ENCODE results near the gene TBC1D22A. TPM values are rescaled to one million over a fixed set of nuclear protein-coding genes. Genes with fewer than 3 reads are reported as not detected.

The TBC1D22A gene
- total RNA-seq, 2 donors from 2014 or later = 21.5 to 23.1 TPM

- no peak for DNase-seq
- Histone ChIP-seq H3K27me3 (no peaks in the 10 kb centered on the region), H3K36me3 (replicated peaks in 1 of 2; ENCODE audit: insufficient read depth in 1 of 2, low read depth in 2 of 2) (no peaks in the 10 kb centered on the region), H3K27ac (no peak overlapping the region), H3K9me3 (no peaks in the 10 kb centered on the region), H3K4me1 (peaks cover 31% of the 10 kb centered on the region), H3K4me3 (no peak overlapping the region)
- TF ChIP-seq, protein P1, sequence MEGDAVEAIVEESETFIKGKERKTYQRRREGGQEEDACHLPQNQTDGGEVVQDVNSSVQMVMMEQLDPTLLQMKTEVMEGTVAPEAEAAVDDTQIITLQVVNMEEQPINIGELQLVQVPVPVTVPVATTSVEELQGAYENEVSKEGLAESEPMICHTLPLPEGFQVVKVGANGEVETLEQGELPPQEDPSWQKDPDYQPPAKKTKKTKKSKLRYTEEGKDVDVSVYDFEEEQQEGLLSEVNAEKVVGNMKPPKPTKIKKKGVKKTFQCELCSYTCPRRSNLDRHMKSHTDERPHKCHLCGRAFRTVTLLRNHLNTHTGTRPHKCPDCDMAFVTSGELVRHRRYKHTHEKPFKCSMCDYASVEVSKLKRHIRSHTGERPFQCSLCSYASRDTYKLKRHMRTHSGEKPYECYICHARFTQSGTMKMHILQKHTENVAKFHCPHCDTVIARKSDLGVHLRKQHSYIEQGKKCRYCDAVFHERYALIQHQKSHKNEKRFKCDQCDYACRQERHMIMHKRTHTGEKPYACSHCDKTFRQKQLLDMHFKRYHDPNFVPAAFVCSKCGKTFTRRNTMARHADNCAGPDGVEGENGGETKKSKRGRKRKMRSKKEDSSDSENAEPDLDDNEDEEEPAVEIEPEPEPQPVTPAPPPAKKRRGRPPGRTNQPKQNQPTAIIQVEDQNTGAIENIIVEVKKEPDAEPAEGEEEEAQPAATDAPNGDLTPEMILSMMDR (IDR thresholded peaks at IDR 0.05) = no peak
- TF ChIP-seq POLR2A (IDR thresholded peaks at IDR 0.05) = no peak
- ATAC-seq = no peak
- intact Hi-C loops (cut with DNase I) = no loop called here
- 86 to 90% methylated on average over 13 to 19 of the region's 20 CpGs for WGBS, 2 donors
Measured at GRCh38 chr22:46974077-46974476, 211.6 kb downstream of the TBC1D22A start.

DNA sequence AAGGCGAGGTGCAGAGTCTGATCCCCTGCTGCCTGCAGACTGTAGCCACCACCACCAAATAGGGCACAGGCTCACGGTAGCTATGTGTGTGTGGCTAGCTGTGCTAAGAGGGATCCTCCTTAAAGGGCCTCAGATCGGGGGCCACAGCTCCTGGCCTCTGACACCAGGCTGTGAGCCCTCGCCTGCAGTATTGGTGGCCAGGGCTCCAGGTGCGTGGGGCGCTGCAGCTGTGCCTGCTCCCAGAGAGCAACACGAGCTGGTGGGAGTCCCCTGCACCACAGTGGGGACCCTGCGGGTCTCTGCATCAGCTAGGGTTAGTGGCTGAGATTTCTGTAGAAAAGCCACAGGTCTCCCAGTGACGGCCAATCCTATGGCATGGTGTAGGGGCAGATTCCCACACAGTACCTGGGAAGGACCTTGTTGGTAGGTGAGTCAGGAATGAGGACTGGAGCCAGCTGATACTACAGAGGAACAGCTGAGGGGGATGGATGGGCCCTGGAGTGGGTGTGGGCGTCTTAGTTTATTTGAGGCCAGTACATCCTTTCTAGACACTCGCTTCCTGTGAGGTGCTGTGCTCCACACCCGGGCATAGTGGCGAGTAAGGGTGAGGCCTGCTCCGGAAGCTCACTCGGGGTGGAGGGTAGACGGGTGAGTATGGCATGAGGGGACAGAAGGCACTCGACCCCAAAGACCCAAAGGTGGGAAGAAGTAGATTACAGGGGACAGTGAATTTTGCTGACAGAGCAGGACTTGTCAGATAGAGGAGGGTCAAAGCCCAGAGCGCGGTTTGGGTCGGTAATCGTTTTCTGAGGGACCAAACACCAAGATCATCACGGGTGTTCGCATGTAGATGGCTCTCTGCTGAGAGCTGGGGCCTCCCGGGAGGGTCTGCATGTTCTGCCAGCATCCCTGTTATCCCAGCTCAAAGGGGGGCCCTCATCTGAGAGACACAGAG, 212.5 kb downstream of the TBC1D22A start:
- no peak for TF ChIP-seq POLR2A (IDR thresholded peaks at IDR 0.05)
- TF ChIP-seq, protein P1 (IDR thresholded peaks at IDR 0.05) = no peak
- H3K4me3 ChIP-seq = no peak overlapping the region
- no peak for ATAC-seq
- H3K36me3 ChIP-seq (replicated peaks in 1 of 2; ENCODE audit: insufficient read depth in 1 of 2, low read depth in 2 of 2) = no peaks in the 10 kb centered on the region
- H3K9me3 ChIP-seq = no peaks in the 10 kb centered on the region
- whole genome bisulfite sequencing, 2 donors = 94 to 95% methylated on average over 20 to 23 of the region's 24 CpGs
- no peak for DNase-seq
- H3K4me1 ChIP-seq = peaks cover 25% of the 10 kb centered on the region
- H3K27me3 ChIP-seq = no peaks in the 10 kb centered on the region
- H3K27ac ChIP-seq = no peak overlapping the region
- intact Hi-C loops (cut with DNase I) = no loop called here

GRCh38 chr22:46976143-46976542, 213.7 kb downstream of the TBC1D22A start:
- no peaks in the 10 kb centered on the region for H3K9me3 ChIP-seq
- H3K27me3 ChIP-seq = no peaks in the 10 kb centered on the region
- TF ChIP-seq, protein P1 (IDR thresholded peaks at IDR 0.05) = no peak
- TF ChIP-seq POLR2A (IDR thresholded peaks at IDR 0.05) = no peak
- DNase-seq (no peak), ATAC-seq (no peak)
- 93 to 94% methylated on average over 13 of the region's 13 CpGs for WGBS, 2 donors
- no peaks in the 10 kb centered on the region for H3K36me3 ChIP-seq (replicated peaks in 1 of 2; ENCODE audit: insufficient read depth in 1 of 2, low read depth in 2 of 2)
- peaks cover 12% of the 10 kb centered on the region for H3K4me1 ChIP-seq
- intact Hi-C loops (cut with DNase I) = no loop called here
- H3K27ac ChIP-seq = no peak overlapping the region
- no peak overlapping the region for H3K4me3 ChIP-seq

DNA sequence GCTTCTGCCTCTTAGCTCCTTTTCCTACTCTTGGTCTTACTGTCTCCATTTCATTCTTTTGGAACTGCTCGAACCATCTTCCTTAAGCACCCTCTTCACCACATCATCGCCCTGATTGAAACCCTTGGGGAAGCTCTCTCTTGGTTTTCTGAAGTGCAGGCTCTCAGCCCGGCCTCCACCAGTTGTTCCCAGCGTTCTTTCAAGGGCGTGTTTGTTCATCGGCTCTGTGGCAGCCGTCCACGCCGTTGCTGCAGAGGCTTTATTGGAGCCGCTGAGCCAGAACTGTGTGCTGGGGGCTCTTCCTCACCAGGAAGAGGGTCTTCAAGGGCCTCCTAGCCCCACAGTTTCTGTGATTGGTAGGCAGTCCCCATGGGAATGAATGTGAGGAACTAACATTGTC, 214.1 kb downstream of the TBC1D22A start:
- intact Hi-C loops (cut with DNase I) = no loop called here
- WGBS, 2 donors = 90 to 97% methylated on average over 10 of the region's 10 CpGs
- no peak for TF ChIP-seq POLR2A (IDR thresholded peaks at IDR 0.05)
- TF ChIP-seq, protein P1 (IDR thresholded peaks at IDR 0.05) = no peak
- Histone ChIP-seq H3K9me3 (no peaks in the 10 kb centered on the region), H3K4me3 (no peak overlapping the region), H3K27ac (no peak overlapping the region), H3K36me3 (replicated peaks in 1 of 2; ENCODE audit: insufficient read depth in 1 of 2, low read depth in 2 of 2) (no peaks in the 10 kb centered on the region), H3K27me3 (no peaks in the 10 kb centered on the region), H3K4me1 (peaks cover 8% of the 10 kb centered on the region)
- no peak for ATAC-seq
- DNase-seq = no peak
